Peyer's patch (tissue), 4 donors: ENCODE data around the gene OPN3.

Experiments used
- POLR2A ChIP-seq, 2 donors: fragments of 450-650 bp; IDR thresholded peaks; one replicate each; pipeline ENCODE4 v1.5.1; 2017; ENCODE audit warnings: antibody characterized with exemption in 2 of 2, mild to moderate bottlenecking in 2 of 2, moderate library complexity in 2 of 2
- TF ChIP-seq, protein P1 (sequence below), 6 experiments: fragments of 450-650 bp in 4 of 6; fragments of 200-600 bp in 2 of 6; sonication (generic) in 1 of 6; IDR thresholded peaks; one replicate each; pipeline ENCODE4 v1.5.1; 2017 to 2019; ENCODE audit warnings: antibody characterized with exemption in 6 of 6, mild to moderate bottlenecking in 3 of 6, moderate library complexity in 1 of 6

DNA sequence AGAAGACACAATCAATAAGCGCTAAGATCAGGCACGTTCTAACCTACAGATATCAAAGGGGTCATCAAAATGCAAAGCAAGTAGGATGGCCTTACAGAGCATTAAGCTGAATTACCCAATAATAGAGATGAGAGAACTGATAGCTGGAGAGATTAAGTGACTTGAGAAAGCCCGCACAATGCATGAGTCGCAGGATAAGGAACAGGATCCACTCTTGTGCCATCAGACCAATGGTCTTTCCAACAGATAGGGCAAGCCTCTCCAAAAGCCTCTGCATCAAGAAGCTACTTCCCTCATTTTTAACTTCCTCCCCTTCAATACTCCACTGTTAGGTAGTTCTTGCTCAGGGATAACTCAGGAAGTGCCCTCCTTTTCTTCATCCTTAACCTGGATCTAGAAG is 2.6 kb downstream of the OPN3 start:
- TF ChIP-seq, protein P1, sequence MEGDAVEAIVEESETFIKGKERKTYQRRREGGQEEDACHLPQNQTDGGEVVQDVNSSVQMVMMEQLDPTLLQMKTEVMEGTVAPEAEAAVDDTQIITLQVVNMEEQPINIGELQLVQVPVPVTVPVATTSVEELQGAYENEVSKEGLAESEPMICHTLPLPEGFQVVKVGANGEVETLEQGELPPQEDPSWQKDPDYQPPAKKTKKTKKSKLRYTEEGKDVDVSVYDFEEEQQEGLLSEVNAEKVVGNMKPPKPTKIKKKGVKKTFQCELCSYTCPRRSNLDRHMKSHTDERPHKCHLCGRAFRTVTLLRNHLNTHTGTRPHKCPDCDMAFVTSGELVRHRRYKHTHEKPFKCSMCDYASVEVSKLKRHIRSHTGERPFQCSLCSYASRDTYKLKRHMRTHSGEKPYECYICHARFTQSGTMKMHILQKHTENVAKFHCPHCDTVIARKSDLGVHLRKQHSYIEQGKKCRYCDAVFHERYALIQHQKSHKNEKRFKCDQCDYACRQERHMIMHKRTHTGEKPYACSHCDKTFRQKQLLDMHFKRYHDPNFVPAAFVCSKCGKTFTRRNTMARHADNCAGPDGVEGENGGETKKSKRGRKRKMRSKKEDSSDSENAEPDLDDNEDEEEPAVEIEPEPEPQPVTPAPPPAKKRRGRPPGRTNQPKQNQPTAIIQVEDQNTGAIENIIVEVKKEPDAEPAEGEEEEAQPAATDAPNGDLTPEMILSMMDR (IDR thresholded peaks at IDR 0.05), result no peak
- no peak for TF ChIP-seq POLR2A (IDR thresholded peaks at IDR 0.05)
